Keratinocyte (primary cell): ENCODE data around the gene PCDHGC3. TPM values are rescaled to one million over a fixed set of nuclear protein-coding genes. Genes with fewer than 3 reads are reported as not detected.

Experiments used
- DNase-seq: peaks from one replicate; pipeline ENCODE4 v3.0.0-alpha.2; 2011; ENCODE audit warnings: low read depth, missing footprints, low spot score
- FAIRE-seq: peaks from 2 replicates; lab custom pipeline; 2011; peaks lifted over from hg19 to GRCh38; lab: Jason Lieb, UNC
- H2AFZ ChIP-seq: 2 replicates; pipeline ENCODE4 v1.6.0; 2012; ENCODE audit warnings: low read length, control low read depth, inconsistent platforms; ENCODE audit not compliant: control insufficient read depth
- H3K27ac ChIP-seq: 2 replicates; pipeline ENCODE4 v1.5.1; 2011; ENCODE audit warnings: low read length; ENCODE audit not compliant: control insufficient read depth, insufficient read depth
- H3K27me3 ChIP-seq: 3 replicates; pipeline ENCODE4 v1.6.0; 2011; ENCODE audit warnings: low read length; ENCODE audit not compliant: control insufficient read depth, insufficient read depth; ENCODE audit errors: extremely low read depth
- H3K36me3 ChIP-seq, 2 experiments: 2 replicates in 1 of 2; 3 replicates in 1 of 2; pipeline ENCODE4 v1.5.1; 2011; ENCODE audit warnings: low read length in 2 of 2, mild to moderate bottlenecking in 1 of 2; ENCODE audit not compliant: control insufficient read depth in 2 of 2, insufficient read depth in 2 of 2; ENCODE audit errors: extremely low read depth in 1 of 2
- H3K4me1 ChIP-seq: 3 replicates; pipeline ENCODE4 v1.5.1; 2011; ENCODE audit warnings: low read length; ENCODE audit not compliant: control insufficient read depth, insufficient read depth; ENCODE audit errors: extremely low read depth
- H3K4me2 ChIP-seq: 3 replicates; pipeline ENCODE4 v1.6.0; 2011; ENCODE audit warnings: low read depth, low read length; ENCODE audit not compliant: control insufficient read depth, insufficient read depth; ENCODE audit errors: extremely low read depth
- H3K4me3 ChIP-seq, 3 experiments: fragments of 200-600 bp in 1 of 3; sonication (generic) in 1 of 3; 2 replicates in 2 of 3; 3 replicates in 1 of 3; pipeline ENCODE4 v1.5.1; 2011 to 2016; ENCODE audit warnings: low read length in 3 of 3, mild to moderate bottlenecking in 3 of 3, control low read depth in 2 of 3, inconsistent platforms in 1 of 3, low read depth in 1 of 3, mixed read lengths in 1 of 3, mixed run types in 1 of 3, moderate library complexity in 1 of 3; ENCODE audit not compliant: control insufficient read depth in 2 of 3, insufficient read depth in 2 of 3; ENCODE audit errors: extremely low read depth in 1 of 3
- H3K79me2 ChIP-seq: 2 replicates; pipeline ENCODE4 v1.6.0; 2012; ENCODE audit warnings: low read length; ENCODE audit not compliant: control insufficient read depth, insufficient read depth
- H3K9ac ChIP-seq: 3 replicates; pipeline ENCODE4 v1.6.0; 2011; ENCODE audit warnings: low read length; ENCODE audit not compliant: control insufficient read depth, insufficient read depth; ENCODE audit errors: extremely low read depth
- H3K9me1 ChIP-seq: 3 replicates; pipeline ENCODE4 v1.6.0; 2011; ENCODE audit warnings: low read length; ENCODE audit not compliant: control insufficient read depth, insufficient read depth; ENCODE audit errors: extremely low read depth
- H3K9me3 ChIP-seq: 2 replicates; pipeline ENCODE4 v1.5.1; 2012; ENCODE audit warnings: low read depth, low read length; ENCODE audit not compliant: control insufficient read depth
- H4K20me1 ChIP-seq: 3 replicates; pipeline ENCODE4 v1.6.0; 2011; ENCODE audit warnings: low read length; ENCODE audit not compliant: control insufficient read depth, insufficient read depth; ENCODE audit errors: extremely low read depth
- CTCF ChIP-seq, 3 experiments: IDR thresholded peaks in 1 of 3; conservative IDR thresholded peaks in 1 of 3; optimal IDR thresholded peaks in 1 of 3; 2 replicates in 2 of 3; 3 replicates in 1 of 3; pipeline versions ENCODE3 to v1.5.1; 2011; ENCODE audit warnings: low read length in 3 of 3, mild to moderate bottlenecking in 3 of 3, moderate library complexity in 2 of 3, control low read depth in 1 of 3, inconsistent platforms in 1 of 3; ENCODE audit not compliant: insufficient read depth in 2 of 3; ENCODE audit errors: extremely low read depth in 1 of 3
- EZH2 ChIP-seq: IDR thresholded peaks from one replicate; pipeline ENCODE4 v1.6.1; 2012; ENCODE audit warnings: inconsistent platforms, mild to moderate bottlenecking, low read length, moderate library complexity
- dilution Hi-C: fragments of 300-500 bp; cut with MboI; formaldehyde crosslinking; loops from one replicate; pipeline ENCODE4 v1.7.0; 2020; ENCODE audit warnings: low sequenced_read_pairs; ENCODE audit not compliant: extremely low pct_ligation_motif_present
- polyA plus RNA-seq, 5 experiments: library from polyadenylated mRNA; depleted of rRNA in 3 of 5; stranded (reverse) in 3 of 5; stranded (forward) in 1 of 5; unstranded in 1 of 5; fragments of >200 nt; gene quantifications; 1 replicate in 1 of 5; 2 replicates in 3 of 5; 3 replicates in 1 of 5; pipeline versions ENCODE4 v1.2.1 to v1.2.3, GENCODE V29; 2011 to 2012; ENCODE audit warnings: missing spikeins in 2 of 5, low read depth in 1 of 5, low replicate concordance in 1 of 5

The PCDHGC3 gene
- polyA plus RNA-seq, 1 donor (not counting 4 experiments of a cell fraction or from before 2014, with no cell fraction given) = 15.2 TPM

GRCh38 chr5:141496038-141496437 is 20.3 kb downstream of the PCDHGC3 start:
- H2AFZ ChIP-seq = no peak overlapping the region
- no peak overlapping the region for H3K4me3 ChIP-seq
- FAIRE-seq (no peak), DNase-seq (no peak)
- no peaks in the 10 kb centered on the region for H4K20me1 ChIP-seq
- H3K4me2 ChIP-seq = no peak overlapping the region
- H3K4me1 ChIP-seq = no peaks in the 10 kb centered on the region
- H3K27me3 ChIP-seq = no peaks in the 10 kb centered on the region
- no peaks in the 10 kb centered on the region for H3K9me3 ChIP-seq
- H3K36me3 ChIP-seq = peaks cover 0 to 5% of the 10 kb centered on the region in 2 experiments
- dilution Hi-C loops = no loop called here
- no peak overlapping the region for H3K9ac ChIP-seq
- no peaks in the 10 kb centered on the region for H3K9me1 ChIP-seq
- no peaks in the 10 kb centered on the region for H3K79me2 ChIP-seq
- H3K27ac ChIP-seq = no peak overlapping the region
- TF ChIP-seq EZH2 = no peak
- TF ChIP-seq CTCF (optimal IDR thresholded peaks at IDR 0.05 in 1 of 3, IDR thresholded peaks at IDR 0.05 in 1 of 3, conservative IDR thresholded peaks at IDR 0.05 in 1 of 3; ENCODE audit: extremely low read depth in 1 of 3, insufficient read depth in 2 of 3, low read length in 3 of 3) = no peak

GRCh38 chr5:141501761-141502160 is 26.0 kb downstream of the PCDHGC3 start:
- TF ChIP-seq CTCF (optimal IDR thresholded peaks at IDR 0.05 in 1 of 3, IDR thresholded peaks at IDR 0.05 in 1 of 3, conservative IDR thresholded peaks at IDR 0.05 in 1 of 3; ENCODE audit: extremely low read depth in 1 of 3, insufficient read depth in 2 of 3, low read length in 3 of 3) = no peak
- TF ChIP-seq EZH2 = no peak
- dilution Hi-C loops = no loop called here
- Histone ChIP-seq H3K4me1 (no peaks in the 10 kb centered on the region), H3K4me3 (no peak overlapping the region), H3K27ac (no peak overlapping the region), H3K79me2 (no peaks in the 10 kb centered on the region), H3K9me3 (no peaks in the 10 kb centered on the region), H3K9me1 (no peaks in the 10 kb centered on the region), H4K20me1 (no peaks in the 10 kb centered on the region), H3K4me2 (no peak overlapping the region), H3K9ac (no peak overlapping the region), H3K36me3 (peaks cover 0 to 18% of the 10 kb centered on the region in 2 experiments), H2AFZ (no peak overlapping the region), H3K27me3 (no peaks in the 10 kb centered on the region)
- DNase-seq = no peak
- no peak for FAIRE-seq
